ENCODE data around the gene TEX52. TPM values are rescaled to one million over a fixed set of nuclear protein-coding genes. Genes with fewer than 3 reads are reported as not detected.

The TEX52 gene
- total RNA-seq, 2 experiments from 2014 or later, result 0.29 to 0.36 TPM

- no peaks in the 10 kb centered on the region for H3K27me3 Mint-ChIP-seq
- H3K4me1 Mint-ChIP-seq (ENCODE audit: low read depth), result peaks cover 3% of the 10 kb centered on the region
- intact Hi-C loops (cut with micrococcal nuclease), result no loop called here
- CTCF ChIA-PET, result interaction anchor here (1.0 kb wide), 1 partner anchor 57 kb away, joined by 3 read pairs; no protein-coding TSS in a partner anchor
- no peaks in the 10 kb centered on the region for H3K9me3 Mint-ChIP-seq
- H3K4me3 Mint-ChIP-seq, result no peak overlapping the region
- DNase-seq (no peak), ATAC-seq (no peak)
- POLR2A ChIA-PET, result interaction anchor here (0.7 to 2.4 kb wide), 2 partner anchors 9 to 44 kb away, joined by 3 to 16 read pairs; partner anchors contain the start of gene FKBP4
- no peak for TF ChIP-seq CTCF (IDR thresholded peaks at IDR 0.05)
- H3K27ac Mint-ChIP-seq, result peak overlapping the region; percentile 55
- peaks cover 58% of the 10 kb centered on the region for H3K36me3 Mint-ChIP-seq (ENCODE audit: low read depth)
These were observed 52.3 kb downstream of the TEX52 start for GRCh38 chr12:2804393-2805142.

- ChIA-PET CTCF (no interaction called here), POLR2A (interaction anchor here (2.4 kb wide), 1 partner anchor 8 kb away, joined by 16 read pairs; the partner anchor contains the start of gene FKBP4)
- intact Hi-C loops (cut with micrococcal nuclease), result no loop called here
- no peak for TF ChIP-seq CTCF (IDR thresholded peaks at IDR 0.05)
- H3K4me1 Mint-ChIP-seq (ENCODE audit: low read depth), result peaks cover 7% of the 10 kb centered on the region
- no peaks in the 10 kb centered on the region for H3K27me3 Mint-ChIP-seq
- H3K4me3 Mint-ChIP-seq, result no peak overlapping the region
- no peak for DNase-seq
- H3K27ac Mint-ChIP-seq, result peak overlapping the region; percentile 55
- ATAC-seq, result no peak
- H3K9me3 Mint-ChIP-seq, result no peaks in the 10 kb centered on the region
- peaks cover 64% of the 10 kb centered on the region for H3K36me3 Mint-ChIP-seq (ENCODE audit: low read depth)
These were observed 53.0 kb downstream of the TEX52 start for GRCh38 chr12:2803635-2804392.

GRCh38 chr12:2801044-2801783, 55.6 kb downstream of the TEX52 start:
- no peaks in the 10 kb centered on the region for H3K27me3 Mint-ChIP-seq

GRCh38 chr12:2800046-2800570, 56.7 kb downstream of the TEX52 start:
- POLR2A ChIA-PET, result interaction anchor here (0.7 to 3.1 kb wide), 2 partner anchors 10 to 109 kb away, joined by 4 to 14 read pairs; no protein-coding TSS in a partner anchor
- H3K9me3 Mint-ChIP-seq, result no peaks in the 10 kb centered on the region
- no peak for DNase-seq
- no peak for TF ChIP-seq CTCF (IDR thresholded peaks at IDR 0.05)
- H3K27ac Mint-ChIP-seq, result no peak overlapping the region
- CTCF ChIA-PET, result interaction anchor here (1.6 to 2.3 kb wide), 3 partner anchors 14 to 109 kb away, joined by 4 to 10 read pairs (median 6); no protein-coding TSS in a partner anchor
- H3K27me3 Mint-ChIP-seq, result no peaks in the 10 kb centered on the region
- H3K36me3 Mint-ChIP-seq (ENCODE audit: low read depth), result peaks cover 79% of the 10 kb centered on the region
- intact Hi-C loops (cut with micrococcal nuclease), result no loop called here
- H3K4me1 Mint-ChIP-seq (ENCODE audit: low read depth), result peaks cover 30% of the 10 kb centered on the region
- ATAC-seq, result no peak
- no peak overlapping the region for H3K4me3 Mint-ChIP-seq

More at GRCh38 chr12:2801044-2801783, 55.6 kb downstream of the TEX52 start:
- ATAC-seq (no peak), DNase-seq (no peak)
- no peak overlapping the region for H3K4me3 Mint-ChIP-seq
- H3K27ac Mint-ChIP-seq, result no peak overlapping the region
- intact Hi-C loops (cut with micrococcal nuclease), result no loop called here
- ChIA-PET CTCF (interaction anchor here (1.6 to 2.3 kb wide), 3 partner anchors 13 to 110 kb away, joined by 4 to 10 read pairs (median 6); no protein-coding TSS in a partner anchor), POLR2A (interaction anchor here (1.1 to 3.1 kb wide), 3 partner anchors 9 to 31 kb away, joined by 3 to 14 read pairs (median 3); partner anchors contain the start of gene ITFG2)
- H3K9me3 Mint-ChIP-seq, result no peaks in the 10 kb centered on the region
- TF ChIP-seq CTCF (IDR thresholded peaks at IDR 0.05), result no peak
- H3K4me1 Mint-ChIP-seq (ENCODE audit: low read depth), result peaks cover 30% of the 10 kb centered on the region
- H3K36me3 Mint-ChIP-seq (ENCODE audit: low read depth), result peaks cover 82% of the 10 kb centered on the region

Other genes with a start within 250 kb of the TEX52 start
- 100 to 1,000 TPM; 206 to 219 TPM for gene FKBP4, start 62.1 kb downstream of the TEX52 start, total RNA-seq
- gene ITFG2, start 44.4 kb downstream of the TEX52 start, total RNA-seq, result 10 to 100 TPM; 25.4 to 25.8 TPM
- not detected for gene NRIP2, start 22.0 kb downstream of the TEX52 start, total RNA-seq
- gene FOXM1, start 20.1 kb upstream of the TEX52 start, total RNA-seq, result 10 to 100 TPM; 64.4 to 64.8 TPM
- gene RHNO1, start 20.2 kb upstream of the TEX52 start, total RNA-seq, result 10 to 100 TPM; 56.9 to 62.9 TPM
- gene TULP3, start 33.9 kb upstream of the TEX52 start, total RNA-seq, result 1 to 10 TPM; 5.6 to 6.0 TPM
- gene TEAD4, start 102.4 kb upstream of the TEX52 start, total RNA-seq, result 1 to 10 TPM; 4.5 to 4.6 TPM
- under 1 TPM in 1 of 2 experiments, not detected in 1; 0.07 TPM for gene TSPAN9, start 220.3 kb upstream of the TEX52 start, total RNA-seq

All from activated CD8-positive, alpha-beta T cell treated with anti-CD3 and anti-CD28 coated beads for 36 hours (primary cell).